HepG2 (cell line): ENCODE measurements around the gene SH2D3A. TPM values are rescaled to one million over a fixed set of nuclear protein-coding genes. Genes with fewer than 3 reads are reported as not detected.

Experiments used
- ATAC-seq: fragments of 200-7000 bp; cut with Tn5 transposase; 3 replicates; pipeline ENCODE4 v1.9.1; 2020; ENCODE audit warnings: mild to moderate bottlenecking, moderate library complexity
- BruUV-seq: library from RNA; stranded (reverse); fragments of 400-500 nt; replicated peaks from 2 replicates; lab custom pipeline; 2021; lab: Mats Ljungman, UMichigan
- CTCF ChIA-PET: fragments of 300-600 bp; formaldehyde crosslinking; extraction: SDS; loops from one replicate; lab custom pipeline; 2021; ENCODE audit warnings: low total read pairs, inconsistent platforms, low intra/inter-chr PET ratio; lab: Yijun Ruan, JAX
- POLR2A ChIA-PET: fragments of 350-600 bp; sonication (Branson Sonifier 250); formaldehyde crosslinking; loops from one replicate; lab custom pipeline; 2020; ENCODE audit warnings: antibody characterized with exemption, inconsistent platforms; lab: Yijun Ruan, JAX
- DNase-seq: peaks from one replicate; pipeline ENCODE4 v3.0.0-alpha.2; 2015; ENCODE audit warnings: low spot score
- FAIRE-seq: peaks from 3 replicates; lab custom pipeline; 2011; peaks lifted over from hg19 to GRCh38; lab: Jason Lieb, UNC
- H2AFZ ChIP-seq: one replicate; pipeline ENCODE4 v1.6.1; 2011; ENCODE audit warnings: low read length, inconsistent platforms
- H3K27ac ChIP-seq: fragments of 300-600 bp; 3 replicates; pipeline ENCODE4 v1.8.0; 2011; ENCODE audit warnings: mixed run types, mild to moderate bottlenecking, mixed read lengths, low read length, inconsistent platforms; ENCODE audit not compliant: insufficient read depth; ENCODE audit errors: extremely low read length
- H3K27me3 ChIP-seq, 2 experiments: fragments of 200-600 bp in 1 of 2; 2 replicates in 1 of 2; 3 replicates in 1 of 2; pipeline versions ENCODE4 v1.6.0 to v1.8.0; 2011; ENCODE audit warnings: low read length in 2 of 2, mild to moderate bottlenecking in 2 of 2, moderate library complexity in 2 of 2, inconsistent platforms in 1 of 2; ENCODE audit not compliant: insufficient read depth in 2 of 2, control insufficient read depth in 1 of 2
- H3K36me3 ChIP-seq, 2 experiments: fragments of 200-600 bp in 1 of 2; replicated peaks in 1 of 2; 2 replicates in 1 of 2; 3 replicates in 1 of 2; pipeline versions ENCODE4 v1.5.1 to v1.8.0; 2011; ENCODE audit warnings: low read length in 2 of 2, inconsistent platforms in 1 of 2; ENCODE audit not compliant: insufficient read depth in 2 of 2, control insufficient read depth in 1 of 2
- H3K4me1 ChIP-seq: 2 replicates; pipeline ENCODE4 v1.5.1; 2012; ENCODE audit warnings: low read length, inconsistent platforms; ENCODE audit not compliant: insufficient read depth
- H3K4me2 ChIP-seq: 2 replicates; pipeline ENCODE4 v1.6.0; 2011; ENCODE audit warnings: low read depth, low read length, inconsistent platforms
- H3K4me3 ChIP-seq, 3 experiments: fragments of 200-600 bp in 1 of 3; sonication (generic), shearing (Covaris generic) in 1 of 3; replicated peaks in 1 of 3; 2 replicates each; pipeline ENCODE4 v1.5.1; 2011 to 2016; ENCODE audit warnings: low read length in 3 of 3, inconsistent platforms in 2 of 3, low read depth in 2 of 3, mild to moderate bottlenecking in 2 of 3, control low read depth in 1 of 3, mixed read lengths in 1 of 3; ENCODE audit not compliant: insufficient read depth in 1 of 3
- H3K79me2 ChIP-seq: one replicate; pipeline ENCODE4 v1.6.1; 2011; ENCODE audit warnings: low read length, inconsistent platforms; ENCODE audit not compliant: insufficient read depth
- H3K9ac ChIP-seq: 2 replicates; pipeline ENCODE4 v1.6.0; 2011; ENCODE audit warnings: mild to moderate bottlenecking, low read depth, low read length, inconsistent platforms; ENCODE audit not compliant: insufficient read depth
- H3K9me3 ChIP-seq: 2 replicates; pipeline ENCODE4 v1.5.1; 2012; ENCODE audit warnings: mild to moderate bottlenecking, low read length
- H4K20me1 ChIP-seq: 2 replicates; pipeline ENCODE4 v1.6.0; 2011; ENCODE audit warnings: inconsistent platforms, mild to moderate bottlenecking, low read length, moderate library complexity; ENCODE audit not compliant: insufficient read depth
- CENPX ChIP-seq: sonication (generic); formaldehyde crosslinking; IDR thresholded peaks from 2 replicates; pipeline ENCODE4 v1.9.0; 2021; ENCODE audit warnings: mild to moderate bottlenecking, missing genetic modification reagents, moderate library complexity
- HNRNPL ChIP-seq: fragments of 200-400 bp; formaldehyde crosslinking; IDR thresholded peaks from 2 replicates; pipeline ENCODE4 v1.6.1; 2017; ENCODE audit warnings: mild to moderate bottlenecking, low read depth, low read length
- KDM3A ChIP-seq: IDR thresholded peaks from 2 replicates; pipeline ENCODE4 v1.6.1; 2018; ENCODE audit warnings: low read depth, missing compliant biosample characterization
- KLF11 ChIP-seq: IDR thresholded peaks from 2 replicates; pipeline ENCODE4 v1.6.1; 2016; ENCODE audit warnings: missing compliant biosample characterization
- MED8 ChIP-seq: sonication (generic); formaldehyde crosslinking; IDR thresholded peaks from 2 replicates; pipeline ENCODE4 v1.8.1; 2023; ENCODE audit warnings: mild to moderate bottlenecking, missing genetic modification reagents; ENCODE audit not compliant: insufficient replicate concordance
- PHF20 ChIP-seq: sonication (generic); formaldehyde crosslinking; IDR thresholded peaks from 2 replicates; pipeline ENCODE4 v1.5.0; 2020; ENCODE audit warnings: mild to moderate bottlenecking, missing genetic modification reagents
- REPIN1 ChIP-seq: sonication (generic); formaldehyde crosslinking; IDR thresholded peaks from 2 replicates; pipeline ENCODE4 v1.8.0; 2022; ENCODE audit warnings: missing genetic modification reagents, low read depth, mild to moderate bottlenecking, borderline replicate concordance
- SAFB2 ChIP-seq: sonication (generic); formaldehyde crosslinking; IDR thresholded peaks from 2 replicates; pipeline ENCODE4 v1.5.1; 2020; ENCODE audit warnings: missing genetic modification reagents, low read depth, mild to moderate bottlenecking, borderline replicate concordance
- SOX6 ChIP-seq, 2 experiments: fragments of 450-650 bp in 1 of 2; sonication (generic) in 1 of 2; formaldehyde crosslinking in 1 of 2; IDR thresholded peaks; 2 replicates each; pipeline versions ENCODE4 v1.4.0 to v1.6.1; 2017 to 2020; ENCODE audit warnings: antibody characterized with exemption in 1 of 2, mild to moderate bottlenecking in 1 of 2, missing genetic modification reagents in 1 of 2
- SRF ChIP-seq: IDR thresholded peaks from 2 replicates; pipeline ENCODE4 v1.6.1; 2011; ENCODE audit warnings: mild to moderate bottlenecking, low read depth, low read length, moderate library complexity
- ZFP1 ChIP-seq: IDR thresholded peaks from 2 replicates; pipeline ENCODE4 v1.6.1; 2016
- ZNF335 ChIP-seq: sonication (generic); formaldehyde crosslinking; IDR thresholded peaks from 2 replicates; pipeline ENCODE4 v1.4.0; 2020; ENCODE audit warnings: missing genetic modification reagents
- whole genome bisulfite sequencing: methylation state at CpG from one replicate; pipeline ENCODE4 v1.1.6; 2017; ENCODE audit warnings: low lambda C conversion rate; 5-methylcytosine and 5-hydroxymethylcytosine counted together
- in situ Hi-C: cut with HindIII; loops from 2 replicates; pipeline ENCODE4 v1.10.0; 2017; ENCODE audit warnings: low pct_unique_long_range_greater_than_20kb; ENCODE audit not compliant: extremely low pct_ligation_motif_present
- intact Hi-C: fragments of 100-400 bp; cut with micrococcal nuclease; formaldehyde crosslinking; loops from one replicate; pipeline ENCODE4 v1.10.0; 2022; ENCODE audit not compliant: unreplicated experiment
- polyA plus RNA-seq, 8 experiments: library from polyadenylated mRNA; depleted of rRNA in 3 of 8; stranded (reverse) in 7 of 8; unstranded in 1 of 8; fragments of >200 nt; fragmentation: Illumina TruSeq in 4 of 8; extraction: Trizol in 4 of 8; gene quantifications; 2 replicates each; pipeline versions ENCODE4 v1.2.1 to v1.2.3, GENCODE V29; 2011 to 2016; ENCODE audit warnings: low read depth in 4 of 8, missing spikeins in 1 of 8, mixed read lengths in 1 of 8; ENCODE audit not compliant: insufficient read depth in 1 of 8
- total RNA-seq, 5 experiments: library from RNA; depleted of rRNA; stranded (reverse); fragments of >200 nt; fragmentation: Illumina TruSeq; extraction: Trizol; gene quantifications; 2 replicates each; pipeline ENCODE4 v1.2.3, GENCODE V29; 2016; ENCODE audit warnings: low read depth in 1 of 5
- TF ChIP-seq, protein P1 (sequence below): IDR thresholded peaks from 2 replicates; pipeline ENCODE4 v1.6.1; 2016; ENCODE audit warnings: control low read depth
- TF ChIP-seq, protein P2 (sequence below): sonication (generic); formaldehyde crosslinking; IDR thresholded peaks from 2 replicates; pipeline ENCODE4 v1.5.0; 2020; ENCODE audit warnings: mild to moderate bottlenecking, missing genetic modification reagents
- TF ChIP-seq, protein P3 (sequence below): sonication (generic); formaldehyde crosslinking; IDR thresholded peaks from 2 replicates; pipeline ENCODE4 v1.8.0; 2022; ENCODE audit warnings: missing genetic modification reagents, mild to moderate bottlenecking, moderate library complexity, borderline replicate concordance
- TF ChIP-seq, protein P4 (sequence below): sonication (generic); formaldehyde crosslinking; IDR thresholded peaks from 2 replicates; pipeline ENCODE4 v1.4.0; 2020; ENCODE audit warnings: missing genetic modification reagents

The SH2D3A gene
- total and polyA plus RNA-seq, 2 of the 13 experiments (the other 11 are each of a cell fraction or from before 2014, with no cell fraction given) = 1.0 to 2.2 TPM

DNA sequence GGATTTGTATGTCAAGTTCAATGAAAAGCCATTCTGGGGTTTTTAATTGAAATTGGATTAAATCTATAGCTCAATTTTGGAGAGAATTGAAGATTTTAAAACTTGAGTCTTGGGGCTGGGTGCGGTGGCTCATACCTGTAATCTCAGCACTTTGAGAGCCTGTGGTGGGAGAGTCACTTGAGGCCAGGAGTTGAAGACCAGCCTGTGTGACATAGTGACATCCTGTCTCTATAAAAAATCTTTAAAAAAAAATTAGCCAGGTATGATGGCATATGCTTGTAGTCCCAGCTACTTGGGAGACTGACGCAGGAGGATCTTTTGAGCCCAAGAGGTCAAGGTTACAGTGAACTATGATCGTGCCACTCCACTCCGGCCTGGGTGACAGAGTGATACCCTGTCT lies 46.4 kb upstream of the SH2D3A start:
- in situ Hi-C loops (no loop called here), intact Hi-C loops (no loop called here)
- Histone ChIP-seq H3K4me2 (no peak overlapping the region), H3K4me1 (no peaks in the 10 kb centered on the region), H3K27ac (no peak overlapping the region), H3K27me3 (peaks cover 0 to 8% of the 10 kb centered on the region in 2 experiments; a peak in 2 of 5 replicates), H3K9ac (no peak overlapping the region), H3K9me3 (no peaks in the 10 kb centered on the region), H3K36me3 (no peaks in the 10 kb centered on the region), H2AFZ (no peak overlapping the region), H3K4me3 (no peak overlapping the region), H3K79me2 (no peaks in the 10 kb centered on the region), H4K20me1 (no peaks in the 10 kb centered on the region)
- FAIRE-seq = no peak
- ATAC-seq = no peak
- WGBS = 17% methylated on average over 4 of the region's 4 CpGs
- CTCF ChIA-PET = no interaction called here
- BruUV-seq = no TSS peak
- TF ChIP-seq, protein P1, sequence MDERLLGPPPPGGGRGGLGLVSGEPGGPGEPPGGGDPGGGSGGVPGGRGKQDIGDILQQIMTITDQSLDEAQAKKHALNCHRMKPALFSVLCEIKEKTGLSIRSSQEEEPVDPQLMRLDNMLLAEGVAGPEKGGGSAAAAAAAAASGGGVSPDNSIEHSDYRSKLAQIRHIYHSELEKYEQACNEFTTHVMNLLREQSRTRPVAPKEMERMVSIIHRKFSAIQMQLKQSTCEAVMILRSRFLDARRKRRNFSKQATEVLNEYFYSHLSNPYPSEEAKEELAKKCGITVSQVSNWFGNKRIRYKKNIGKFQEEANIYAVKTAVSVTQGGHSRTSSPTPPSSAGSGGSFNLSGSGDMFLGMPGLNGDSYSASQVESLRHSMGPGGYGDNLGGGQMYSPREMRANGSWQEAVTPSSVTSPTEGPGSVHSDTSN (CRISPR knock-in tag) = no peak
- no peak for TF ChIP-seq MED8 (CRISPR knock-in tag)
- no peak for TF ChIP-seq CENPX (CRISPR knock-in tag)
- no peak for TF ChIP-seq ZNF335 (CRISPR knock-in tag)
- TF ChIP-seq PHF20 (CRISPR knock-in tag) = no peak
- no peak for TF ChIP-seq HNRNPL
- TF ChIP-seq, protein P2, sequence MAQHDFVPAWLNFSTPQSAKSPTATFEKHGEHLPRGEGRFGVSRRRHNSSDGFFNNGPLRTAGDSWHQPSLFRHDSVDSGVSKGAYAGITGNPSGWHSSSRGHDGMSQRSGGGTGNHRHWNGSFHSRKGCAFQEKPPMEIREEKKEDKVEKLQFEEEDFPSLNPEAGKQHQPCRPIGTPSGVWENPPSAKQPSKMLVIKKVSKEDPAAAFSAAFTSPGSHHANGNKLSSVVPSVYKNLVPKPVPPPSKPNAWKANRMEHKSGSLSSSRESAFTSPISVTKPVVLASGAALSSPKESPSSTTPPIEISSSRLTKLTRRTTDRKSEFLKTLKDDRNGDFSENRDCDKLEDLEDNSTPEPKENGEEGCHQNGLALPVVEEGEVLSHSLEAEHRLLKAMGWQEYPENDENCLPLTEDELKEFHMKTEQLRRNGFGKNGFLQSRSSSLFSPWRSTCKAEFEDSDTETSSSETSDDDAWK = no peak
- no peak for TF ChIP-seq SOX6 (IDR thresholded peaks at IDR 0.05)
- no peak for TF ChIP-seq SOX6 (CRISPR knock-in tag; IDR thresholded peaks at IDR 0.05)
- TF ChIP-seq, protein P3, sequence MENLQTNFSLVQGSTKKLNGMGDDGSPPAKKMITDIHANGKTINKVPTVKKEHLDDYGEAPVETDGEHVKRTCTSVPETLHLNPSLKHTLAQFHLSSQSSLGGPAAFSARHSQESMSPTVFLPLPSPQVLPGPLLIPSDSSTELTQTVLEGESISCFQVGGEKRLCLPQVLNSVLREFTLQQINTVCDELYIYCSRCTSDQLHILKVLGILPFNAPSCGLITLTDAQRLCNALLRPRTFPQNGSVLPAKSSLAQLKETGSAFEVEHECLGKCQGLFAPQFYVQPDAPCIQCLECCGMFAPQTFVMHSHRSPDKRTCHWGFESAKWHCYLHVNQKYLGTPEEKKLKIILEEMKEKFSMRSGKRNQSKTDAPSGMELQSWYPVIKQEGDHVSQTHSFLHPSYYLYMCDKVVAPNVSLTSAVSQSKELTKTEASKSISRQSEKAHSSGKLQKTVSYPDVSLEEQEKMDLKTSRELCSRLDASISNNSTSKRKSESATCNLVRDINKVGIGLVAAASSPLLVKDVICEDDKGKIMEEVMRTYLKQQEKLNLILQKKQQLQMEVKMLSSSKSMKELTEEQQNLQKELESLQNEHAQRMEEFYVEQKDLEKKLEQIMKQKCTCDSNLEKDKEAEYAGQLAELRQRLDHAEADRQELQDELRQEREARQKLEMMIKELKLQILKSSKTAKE (CRISPR knock-in tag) = no peak
- TF ChIP-seq KLF11 (CRISPR knock-in tag) = no peak
- TF ChIP-seq REPIN1 (CRISPR knock-in tag) = no peak
- no peak for TF ChIP-seq ZFP1 (CRISPR knock-in tag)
- no peak for TF ChIP-seq SAFB2 (CRISPR knock-in tag)
- no peak for TF ChIP-seq KDM3A (CRISPR knock-in tag)
- TF ChIP-seq, protein P4, sequence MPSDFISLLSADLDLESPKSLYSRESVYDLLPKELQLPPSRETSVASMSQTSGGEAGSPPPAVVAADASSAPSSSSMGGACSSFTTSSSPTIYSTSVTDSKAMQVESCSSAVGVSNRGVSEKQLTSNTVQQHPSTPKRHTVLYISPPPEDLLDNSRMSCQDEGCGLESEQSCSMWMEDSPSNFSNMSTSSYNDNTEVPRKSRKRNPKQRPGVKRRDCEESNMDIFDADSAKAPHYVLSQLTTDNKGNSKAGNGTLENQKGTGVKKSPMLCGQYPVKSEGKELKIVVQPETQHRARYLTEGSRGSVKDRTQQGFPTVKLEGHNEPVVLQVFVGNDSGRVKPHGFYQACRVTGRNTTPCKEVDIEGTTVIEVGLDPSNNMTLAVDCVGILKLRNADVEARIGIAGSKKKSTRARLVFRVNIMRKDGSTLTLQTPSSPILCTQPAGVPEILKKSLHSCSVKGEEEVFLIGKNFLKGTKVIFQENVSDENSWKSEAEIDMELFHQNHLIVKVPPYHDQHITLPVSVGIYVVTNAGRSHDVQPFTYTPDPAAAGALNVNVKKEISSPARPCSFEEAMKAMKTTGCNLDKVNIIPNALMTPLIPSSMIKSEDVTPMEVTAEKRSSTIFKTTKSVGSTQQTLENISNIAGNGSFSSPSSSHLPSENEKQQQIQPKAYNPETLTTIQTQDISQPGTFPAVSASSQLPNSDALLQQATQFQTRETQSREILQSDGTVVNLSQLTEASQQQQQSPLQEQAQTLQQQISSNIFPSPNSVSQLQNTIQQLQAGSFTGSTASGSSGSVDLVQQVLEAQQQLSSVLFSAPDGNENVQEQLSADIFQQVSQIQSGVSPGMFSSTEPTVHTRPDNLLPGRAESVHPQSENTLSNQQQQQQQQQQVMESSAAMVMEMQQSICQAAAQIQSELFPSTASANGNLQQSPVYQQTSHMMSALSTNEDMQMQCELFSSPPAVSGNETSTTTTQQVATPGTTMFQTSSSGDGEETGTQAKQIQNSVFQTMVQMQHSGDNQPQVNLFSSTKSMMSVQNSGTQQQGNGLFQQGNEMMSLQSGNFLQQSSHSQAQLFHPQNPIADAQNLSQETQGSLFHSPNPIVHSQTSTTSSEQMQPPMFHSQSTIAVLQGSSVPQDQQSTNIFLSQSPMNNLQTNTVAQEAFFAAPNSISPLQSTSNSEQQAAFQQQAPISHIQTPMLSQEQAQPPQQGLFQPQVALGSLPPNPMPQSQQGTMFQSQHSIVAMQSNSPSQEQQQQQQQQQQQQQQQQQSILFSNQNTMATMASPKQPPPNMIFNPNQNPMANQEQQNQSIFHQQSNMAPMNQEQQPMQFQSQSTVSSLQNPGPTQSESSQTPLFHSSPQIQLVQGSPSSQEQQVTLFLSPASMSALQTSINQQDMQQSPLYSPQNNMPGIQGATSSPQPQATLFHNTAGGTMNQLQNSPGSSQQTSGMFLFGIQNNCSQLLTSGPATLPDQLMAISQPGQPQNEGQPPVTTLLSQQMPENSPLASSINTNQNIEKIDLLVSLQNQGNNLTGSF (CRISPR knock-in tag) = no peak
- TF ChIP-seq SRF = no peak
- TF ChIP-seq, all 625 proteins: peak for 0
- POLR2A ChIA-PET = no interaction called here
- no peak for DNase-seq
